Putamen (tissue), 1 donor: Measurements from ENCODE around the gene TCN1.

Experiments used
- DNase-seq: peaks from one replicate; pipeline ENCODE4 v3.0.0-alpha.2; 2016; ENCODE audit warnings: low spot score

Gene TCN1

DNA sequence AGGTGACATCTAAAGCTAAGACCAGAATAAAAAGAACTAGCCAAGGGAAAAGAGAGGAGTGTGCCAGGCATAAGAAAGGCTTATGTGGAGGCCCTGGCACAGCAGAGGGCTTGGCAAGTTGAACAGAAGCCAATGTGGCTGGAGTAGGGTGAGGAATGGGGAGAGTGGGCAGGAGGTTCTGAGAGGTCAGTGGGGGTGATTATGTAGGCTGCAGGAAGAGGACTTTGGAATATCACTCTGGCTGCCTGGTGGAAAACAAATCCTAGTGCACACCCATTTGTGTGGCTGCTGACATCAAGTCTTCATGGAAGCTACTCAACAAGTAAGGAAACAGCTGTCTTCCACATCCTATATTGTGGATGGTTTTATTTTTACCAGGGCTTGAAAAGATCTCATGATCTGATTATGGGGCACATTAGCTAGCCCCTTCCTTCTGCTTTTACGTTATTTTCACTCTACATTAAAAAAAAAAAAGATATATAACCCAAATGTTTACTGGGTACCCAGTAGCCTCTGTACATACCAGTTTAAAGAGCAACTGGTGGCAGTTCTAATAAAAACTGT is 59.2 kb downstream of the TCN1 start:
- no peak for DNase-seq

DNA sequence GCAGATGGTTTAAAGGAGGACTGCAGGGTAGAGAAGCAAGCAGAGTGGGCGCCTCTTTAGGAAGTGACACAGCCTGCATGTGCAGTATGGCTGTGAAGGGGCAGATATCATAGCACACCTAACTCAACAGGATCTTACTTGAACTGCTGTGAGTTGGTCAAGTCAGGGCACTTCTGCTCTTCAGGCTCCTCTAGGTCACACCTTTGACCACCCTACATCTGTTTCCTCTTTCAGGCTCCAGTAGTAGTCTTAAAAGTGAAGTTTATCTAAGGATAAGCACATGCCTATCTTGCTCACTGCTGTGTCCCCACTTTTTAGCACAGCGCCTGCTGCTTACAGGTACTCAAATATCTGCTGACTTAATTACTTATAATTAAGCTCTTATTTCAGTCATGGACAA is 62.2 kb downstream of the TCN1 start:
- no peak for DNase-seq
